ENCODE measurements around the gene SPECC1.
"Not testable (repeated sequence)": the region's sequence is repeated elsewhere in the genome, so short reads cannot be mapped to it uniquely, and the experiment has no call there.

The SPECC1 gene

DNA sequence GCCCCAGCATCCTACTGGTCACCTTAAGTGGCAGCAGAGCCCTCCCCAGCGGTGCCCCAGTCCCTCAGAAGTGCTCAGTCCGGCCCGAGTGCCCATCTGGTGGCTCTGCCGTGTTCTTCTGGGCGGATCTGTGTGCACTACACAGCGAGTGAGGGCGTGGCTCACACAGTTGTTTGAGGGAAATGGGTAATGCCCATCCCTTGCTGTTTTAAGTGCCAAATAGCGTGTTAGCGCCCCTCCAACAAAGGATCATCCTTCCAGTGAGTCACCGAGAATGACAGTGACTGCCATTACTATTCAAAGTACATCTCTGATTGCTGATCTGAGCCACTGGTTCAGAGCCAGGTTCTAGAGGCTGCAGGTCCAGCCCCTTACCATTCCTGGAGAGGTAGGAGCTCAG lies 306.2 kb downstream of the SPECC1 start:
- DNase-seq (ENCODE audit: low read depth), result no peak

DNA sequence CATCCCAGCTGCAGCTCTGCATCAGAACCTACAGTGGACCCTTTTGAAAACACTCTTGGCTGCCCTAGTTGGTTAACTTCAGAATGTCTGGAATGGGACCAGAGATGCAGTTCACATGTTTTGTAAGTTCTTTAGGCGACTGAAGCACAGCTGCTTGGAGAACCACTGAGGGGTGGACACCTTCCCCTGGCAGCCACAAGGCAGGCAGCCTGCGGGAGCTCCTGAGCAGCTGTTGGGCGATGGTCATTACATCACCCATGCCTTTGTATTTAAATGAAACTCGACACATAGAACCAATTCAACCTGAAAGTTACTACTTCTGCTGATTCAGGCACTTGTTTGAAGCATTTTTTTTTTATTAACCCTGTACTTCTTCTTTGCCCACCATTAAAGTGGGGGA lies 306.7 kb downstream of the SPECC1 start:
- DNase-seq (ENCODE audit: low read depth), result no peak

DNA sequence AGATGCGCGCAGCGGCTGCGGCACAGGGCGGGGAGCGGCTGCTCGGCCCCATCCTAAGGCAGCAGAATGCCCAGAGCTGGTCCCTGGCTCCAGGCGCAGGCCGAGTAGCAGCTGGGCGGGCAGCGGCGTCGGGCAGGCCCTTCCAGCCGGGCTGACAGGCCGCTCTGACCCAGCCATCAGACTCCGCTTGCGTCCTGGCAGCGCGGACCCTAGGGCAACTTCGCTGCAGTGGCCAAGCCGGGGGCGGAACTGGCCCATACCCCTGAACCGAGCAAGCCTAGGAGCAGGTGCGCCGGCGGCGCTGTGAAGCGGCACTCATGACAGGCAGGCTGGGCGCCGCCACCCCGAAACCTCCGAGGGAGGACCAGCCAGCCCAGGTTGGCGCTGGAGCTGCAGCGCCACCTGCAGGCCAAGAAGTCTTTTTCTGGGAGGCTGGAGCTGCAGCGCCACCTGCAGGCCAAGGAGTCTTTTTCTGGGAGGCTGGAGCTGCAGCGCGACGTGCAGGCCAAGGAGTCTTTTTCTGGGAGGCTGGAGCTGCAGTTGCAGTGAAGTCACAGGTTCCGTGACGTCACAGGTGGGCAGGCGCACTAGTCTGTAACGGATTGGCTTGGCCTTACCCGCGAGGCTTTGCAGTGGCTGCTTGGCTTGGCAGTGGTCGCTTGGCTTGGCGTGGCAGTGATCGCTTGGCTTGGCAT lies 311.5 kb downstream of the SPECC1 start:
- DNase-seq (ENCODE audit: low read depth), result not testable (repeated sequence)

DNA sequence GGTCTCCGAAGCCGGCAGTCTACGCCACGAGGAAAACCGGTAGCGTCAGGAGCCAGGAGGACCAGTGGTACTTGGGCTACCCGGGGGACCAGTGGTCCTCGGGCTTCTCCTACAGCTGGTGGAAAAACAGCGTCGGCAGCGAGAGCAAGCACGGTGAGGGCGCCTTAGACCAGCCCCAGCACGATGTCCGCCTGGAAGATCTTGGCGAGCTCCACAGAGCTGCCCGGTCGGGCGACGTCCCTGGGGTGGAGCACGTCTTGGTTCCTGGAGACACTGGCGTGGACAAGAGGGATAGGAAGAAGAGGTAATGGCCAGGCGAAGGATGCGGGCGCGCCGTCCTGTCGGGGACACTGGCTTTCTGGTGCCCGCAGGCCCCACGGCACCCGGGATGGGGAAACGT lies 312.2 kb downstream of the SPECC1 start:
- not testable (repeated sequence) for DNase-seq (ENCODE audit: low read depth)

DNA sequence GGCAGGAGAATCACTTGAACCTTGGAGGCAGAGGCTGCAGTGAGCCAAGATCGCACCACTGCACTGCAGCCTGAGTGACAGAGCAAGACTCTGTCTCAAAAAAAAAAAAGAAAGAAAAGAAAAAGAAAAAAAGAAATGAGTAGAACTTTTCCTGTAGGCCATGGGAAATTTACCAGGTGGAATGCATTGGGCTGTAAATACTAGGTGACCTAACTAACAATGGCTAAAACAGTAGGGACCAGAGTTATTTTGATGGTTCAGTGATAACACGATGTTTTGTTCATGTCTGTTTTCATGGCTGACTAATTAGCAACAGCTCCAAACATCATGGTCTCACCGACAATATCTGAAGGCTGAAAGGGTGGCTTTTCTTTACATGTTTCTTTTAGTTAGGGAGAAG lies 318.6 kb downstream of the SPECC1 start:
- DNase-seq (ENCODE audit: low read depth), result not testable (repeated sequence)

DNA sequence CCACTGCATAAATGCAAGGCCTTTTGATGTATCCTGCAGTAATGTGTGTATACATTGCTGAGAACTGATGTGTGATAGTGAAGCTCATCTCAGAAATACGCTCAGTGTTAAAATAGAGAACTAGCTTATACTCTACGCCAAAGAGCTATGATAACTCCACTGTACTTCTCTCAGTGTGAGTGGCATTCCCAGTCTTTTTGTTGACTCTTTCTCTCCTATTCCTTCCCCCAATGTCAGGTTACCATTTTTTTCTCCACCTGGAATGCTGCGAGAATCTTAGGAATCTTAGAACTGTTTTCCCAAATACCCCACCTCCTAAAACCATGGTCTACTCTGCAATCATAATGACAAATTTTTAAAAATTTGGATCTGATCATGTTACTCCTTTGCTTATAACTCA lies 342.2 kb downstream of the SPECC1 start:
- DNase-seq (ENCODE audit: low read depth), result not testable (repeated sequence)

DNA sequence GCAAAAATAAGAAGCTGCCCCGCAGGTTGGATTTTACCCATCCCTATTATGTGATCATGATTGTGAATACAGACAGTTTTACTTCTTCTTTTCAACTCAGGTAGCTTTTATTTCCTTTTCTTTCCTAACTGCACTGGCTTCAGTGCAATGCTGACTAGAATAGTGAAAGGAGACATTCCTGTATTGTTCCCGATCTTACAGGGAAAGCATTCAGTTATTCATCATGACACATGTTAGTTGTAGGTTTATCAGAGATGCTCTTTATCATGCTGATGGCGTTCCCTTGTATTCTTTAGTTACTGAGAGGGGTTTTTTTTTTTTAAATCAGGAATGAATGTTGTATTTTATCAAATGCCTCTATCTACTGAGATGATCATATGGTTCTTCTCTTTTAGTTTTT lies 343.4 kb downstream of the SPECC1 start:
- DNase-seq (ENCODE audit: low read depth), result not testable (repeated sequence)

DNA sequence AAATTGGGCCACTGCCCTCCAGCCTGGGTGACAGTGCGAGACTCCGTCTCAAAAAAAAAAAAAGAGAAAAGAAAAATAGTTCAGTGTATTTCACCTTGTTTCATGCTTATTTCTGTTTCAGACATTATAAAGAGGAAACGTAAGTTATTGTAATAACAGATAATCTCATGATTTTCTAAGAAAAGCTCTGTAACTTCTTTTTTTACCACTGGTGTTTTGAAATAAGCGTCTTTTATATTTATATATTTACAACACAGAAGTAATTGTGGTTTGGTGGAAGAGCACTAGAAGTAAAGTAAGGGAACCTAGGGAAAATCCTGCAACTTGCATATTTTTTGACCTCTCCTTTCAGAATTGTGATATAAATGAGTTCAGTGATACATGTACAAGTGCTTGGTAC lies 354.7 kb downstream of the SPECC1 start:
- not testable (repeated sequence) for DNase-seq (ENCODE audit: low read depth)
